Neural progenitor cell (in vitro differentiated cells): ENCODE data around the gene TBCK.

Experiments used
- EZH2 ChIP-seq: fragments of 200-600 bp; sonication (generic); IDR thresholded peaks from 2 replicates; pipeline ENCODE4 v1.6.1; 2017; ENCODE audit warnings: antibody characterized with exemption, mild to moderate bottlenecking, moderate library complexity
- EZH2phosphoT487 ChIP-seq: fragments of 200-600 bp; sonication (generic); IDR thresholded peaks from 2 replicates; pipeline ENCODE4 v1.6.1; 2017; ENCODE audit warnings: antibody characterized with exemption
- TF ChIP-seq, protein P1 (sequence below): fragments of 200-600 bp; sonication (generic); IDR thresholded peaks from 2 replicates; pipeline ENCODE4 v1.5.1; 2017; ENCODE audit warnings: antibody characterized with exemption, mild to moderate bottlenecking

DNA sequence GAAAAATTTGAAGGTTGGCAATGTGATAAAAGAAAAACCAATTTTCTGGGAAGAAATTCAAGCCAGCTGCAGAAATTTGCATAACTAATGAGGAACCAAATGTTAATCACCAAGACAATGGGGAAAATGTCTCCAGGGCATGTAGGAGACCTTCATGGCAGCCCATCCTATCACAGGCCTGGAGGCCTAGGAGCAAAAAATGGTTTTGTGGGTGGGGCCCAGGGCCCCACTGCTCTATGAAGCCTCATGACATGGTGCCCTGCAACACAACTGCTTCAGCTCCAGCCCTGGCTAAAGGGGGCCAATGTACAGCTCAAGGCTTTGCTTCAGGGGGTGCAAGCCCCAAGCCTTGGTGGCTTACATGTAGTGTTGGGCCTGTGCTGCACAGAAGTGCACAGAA lies 184.0 kb downstream of the TBCK start:
- TF ChIP-seq, protein P1, sequence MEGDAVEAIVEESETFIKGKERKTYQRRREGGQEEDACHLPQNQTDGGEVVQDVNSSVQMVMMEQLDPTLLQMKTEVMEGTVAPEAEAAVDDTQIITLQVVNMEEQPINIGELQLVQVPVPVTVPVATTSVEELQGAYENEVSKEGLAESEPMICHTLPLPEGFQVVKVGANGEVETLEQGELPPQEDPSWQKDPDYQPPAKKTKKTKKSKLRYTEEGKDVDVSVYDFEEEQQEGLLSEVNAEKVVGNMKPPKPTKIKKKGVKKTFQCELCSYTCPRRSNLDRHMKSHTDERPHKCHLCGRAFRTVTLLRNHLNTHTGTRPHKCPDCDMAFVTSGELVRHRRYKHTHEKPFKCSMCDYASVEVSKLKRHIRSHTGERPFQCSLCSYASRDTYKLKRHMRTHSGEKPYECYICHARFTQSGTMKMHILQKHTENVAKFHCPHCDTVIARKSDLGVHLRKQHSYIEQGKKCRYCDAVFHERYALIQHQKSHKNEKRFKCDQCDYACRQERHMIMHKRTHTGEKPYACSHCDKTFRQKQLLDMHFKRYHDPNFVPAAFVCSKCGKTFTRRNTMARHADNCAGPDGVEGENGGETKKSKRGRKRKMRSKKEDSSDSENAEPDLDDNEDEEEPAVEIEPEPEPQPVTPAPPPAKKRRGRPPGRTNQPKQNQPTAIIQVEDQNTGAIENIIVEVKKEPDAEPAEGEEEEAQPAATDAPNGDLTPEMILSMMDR = no peak
- TF ChIP-seq EZH2 (no peak), EZH2phosphoT487 (no peak)
